Type B pancreatic cell (in vitro differentiated cells): Measurements from ENCODE around the gene OR5AL1. TPM values are rescaled to one million over a fixed set of nuclear protein-coding genes. Genes with fewer than 3 reads are reported as not detected.
"Not testable (repeated sequence)": the region's sequence is repeated elsewhere in the genome, so short reads cannot be mapped to it uniquely, and the experiment has no call there.

Source experiments
- DNase-seq: peaks from one replicate; pipeline ENCODE4 v3.0.0; 2021; ENCODE audit warnings: mixed read lengths; ENCODE audit not compliant: unreplicated experiment; ENCODE audit errors: extremely low spot score
- H3K27ac Mint-ChIP-seq: 2 replicates; pipeline ENCODE4 v1.8.0; 2021; ENCODE audit warnings: mild to moderate bottlenecking, mixed read lengths
- H3K27me3 Mint-ChIP-seq: 2 replicates; pipeline ENCODE4 v1.8.0; 2021; ENCODE audit warnings: mixed read lengths
- H3K36me3 Mint-ChIP-seq: 2 replicates; pipeline ENCODE4 v1.8.0; 2021; ENCODE audit warnings: mixed read lengths
- H3K4me1 Mint-ChIP-seq: one replicate; pipeline ENCODE4 v1.8.0; 2021; ENCODE audit warnings: mixed read lengths; ENCODE audit not compliant: unreplicated experiment
- H3K4me3 Mint-ChIP-seq: 2 replicates; pipeline ENCODE4 v1.8.0; 2021; ENCODE audit warnings: mild to moderate bottlenecking, mixed read lengths
- H3K9me3 Mint-ChIP-seq: 2 replicates; pipeline ENCODE4 v1.8.0; 2021; ENCODE audit warnings: mixed read lengths
- long read RNA-seq: library from polyadenylated mRNA; unstranded; transcript quantifications from one replicate; pipeline ENCODE4 v2.0.0, GENCODE V29; 2020
- total RNA-seq: library from RNA; stranded (reverse); gene quantifications from 2 replicates; pipeline ENCODE4 v1.2.1, GENCODE V29; 2021; ENCODE audit warnings: low replicate concordance
- TF ChIP-seq, protein P1 (sequence below): fragments of 200-600 bp; sonication (generic); conservative IDR thresholded peaks from 2 replicates; pipeline ENCODE4 v1.5.0; 2021; ENCODE audit warnings: antibody characterized with exemption, mild to moderate bottlenecking

The OR5AL1 gene
- total RNA-seq, result not detected in 2 replicates
- long read RNA-seq, result 0 reads

GRCh38 chr11:56412396-56412795 is at the start of gene OR5AL1:
Gene OR5AL1 (plus strand): TSS chr11:56412696.
- H3K36me3 Mint-ChIP-seq, result no peaks in the 10 kb centered on the region
- DNase-seq, result no peak
- H3K4me3 Mint-ChIP-seq, result no peak within 1 kb of the TSS
- H3K27me3 Mint-ChIP-seq, result no peaks in the 10 kb centered on the region
- no peak within 1 kb of the TSS for H3K27ac Mint-ChIP-seq
- TF ChIP-seq, protein P1, sequence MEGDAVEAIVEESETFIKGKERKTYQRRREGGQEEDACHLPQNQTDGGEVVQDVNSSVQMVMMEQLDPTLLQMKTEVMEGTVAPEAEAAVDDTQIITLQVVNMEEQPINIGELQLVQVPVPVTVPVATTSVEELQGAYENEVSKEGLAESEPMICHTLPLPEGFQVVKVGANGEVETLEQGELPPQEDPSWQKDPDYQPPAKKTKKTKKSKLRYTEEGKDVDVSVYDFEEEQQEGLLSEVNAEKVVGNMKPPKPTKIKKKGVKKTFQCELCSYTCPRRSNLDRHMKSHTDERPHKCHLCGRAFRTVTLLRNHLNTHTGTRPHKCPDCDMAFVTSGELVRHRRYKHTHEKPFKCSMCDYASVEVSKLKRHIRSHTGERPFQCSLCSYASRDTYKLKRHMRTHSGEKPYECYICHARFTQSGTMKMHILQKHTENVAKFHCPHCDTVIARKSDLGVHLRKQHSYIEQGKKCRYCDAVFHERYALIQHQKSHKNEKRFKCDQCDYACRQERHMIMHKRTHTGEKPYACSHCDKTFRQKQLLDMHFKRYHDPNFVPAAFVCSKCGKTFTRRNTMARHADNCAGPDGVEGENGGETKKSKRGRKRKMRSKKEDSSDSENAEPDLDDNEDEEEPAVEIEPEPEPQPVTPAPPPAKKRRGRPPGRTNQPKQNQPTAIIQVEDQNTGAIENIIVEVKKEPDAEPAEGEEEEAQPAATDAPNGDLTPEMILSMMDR, result no peak
- H3K9me3 Mint-ChIP-seq, result peaks cover 5% of the 10 kb centered on the region
- no peaks in the 10 kb centered on the region for H3K4me1 Mint-ChIP-seq

GRCh38 chr11:56375324-56375723 is 37.2 kb upstream of the OR5AL1 start, which contains the start of gene OR8U1:
Gene OR8U1 (plus strand): TSS chr11:56375624. CDS start chr11:56375624, 0 bp downstream.
- Mint-ChIP-seq H3K27me3 (no peaks in the 10 kb centered on the region), H3K36me3 (no peaks in the 10 kb centered on the region), H3K9me3 (no peaks in the 10 kb centered on the region), H3K4me1 (no peaks in the 10 kb centered on the region), H3K4me3 (no peak within 1 kb of the TSS), H3K27ac (no peak within 1 kb of the TSS)
- DNase-seq, result no peak
- TF ChIP-seq, protein P1, result no peak

- Mint-ChIP-seq H3K4me3 (no peak overlapping the region), H3K4me1 (no peaks in the 10 kb centered on the region), H3K36me3 (no peaks in the 10 kb centered on the region), H3K27me3 (no peaks in the 10 kb centered on the region), H3K27ac (no peak overlapping the region), H3K9me3 (no peaks in the 10 kb centered on the region)
- TF ChIP-seq, protein P1, result no peak
- DNase-seq, result no peak
Measured at GRCh38 chr11:56380120-56380519, 32.4 kb upstream of the OR5AL1 start.

- Mint-ChIP-seq H3K9me3 (no peaks in the 10 kb centered on the region), H3K36me3 (no peaks in the 10 kb centered on the region), H3K4me3 (no peak overlapping the region), H3K4me1 (no peaks in the 10 kb centered on the region), H3K27me3 (no peaks in the 10 kb centered on the region), H3K27ac (no peak overlapping the region)
- TF ChIP-seq, protein P1, result no peak
- DNase-seq, result no peak
Measured at GRCh38 chr11:56394381-56394780, 18.1 kb upstream of the OR5AL1 start.

- Mint-ChIP-seq H3K27ac (no peak overlapping the region), H3K4me3 (no peak overlapping the region), H3K36me3 (no peaks in the 10 kb centered on the region), H3K9me3 (no peaks in the 10 kb centered on the region), H3K4me1 (no peaks in the 10 kb centered on the region), H3K27me3 (no peaks in the 10 kb centered on the region)
- TF ChIP-seq, protein P1, result no peak
- DNase-seq, result no peak
Measured at GRCh38 chr11:56396047-56396446, 16.4 kb upstream of the OR5AL1 start.

DNA sequence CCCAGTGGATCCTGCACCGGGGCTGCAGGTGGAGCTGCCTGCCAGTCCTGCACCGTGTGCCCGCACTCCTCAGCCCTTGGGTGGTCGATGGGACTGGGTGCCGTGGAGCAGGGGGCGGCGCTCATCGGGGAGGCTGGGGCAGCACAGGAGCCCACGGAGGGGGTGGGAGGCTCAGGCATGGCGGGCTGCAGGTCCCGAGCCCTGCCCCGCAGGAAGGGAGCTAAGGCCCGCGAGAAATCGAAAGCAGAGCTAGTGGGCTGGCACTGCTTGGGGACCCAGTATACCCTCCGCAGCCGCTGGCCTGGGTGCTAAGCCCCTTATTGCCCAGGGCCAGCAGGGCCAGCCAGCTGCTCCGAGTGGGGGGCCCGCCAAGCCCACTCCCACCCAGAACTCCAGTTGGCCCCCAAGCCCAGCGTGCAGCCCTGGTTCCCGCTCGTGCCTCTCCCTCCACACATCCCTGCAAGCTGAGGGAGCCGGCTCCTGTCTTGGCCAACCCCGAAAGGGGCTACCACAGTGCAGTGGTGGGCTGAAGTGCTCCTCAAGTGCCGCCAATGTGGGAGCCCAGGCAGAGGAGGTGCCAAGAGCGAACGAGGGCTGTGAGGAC is 10.5 kb upstream of the OR5AL1 start:
- H3K9me3 Mint-ChIP-seq, DNase-seq, H3K36me3 Mint-ChIP-seq, H3K4me1 Mint-ChIP-seq, H3K27me3 Mint-ChIP-seq, H3K27ac Mint-ChIP-seq, H3K4me3 Mint-ChIP-seq: not testable (repeated sequence)
